Central memory CD8-positive, alpha-beta T cell (primary cell): ENCODE results near the gene COMP.

Experiments used
- ATAC-seq: fragments of 150-1000 bp; cut with Tn5 transposase; replicated peaks from 2 replicates; pipeline ENCODE4 v1.10.0; 2022; ENCODE audit warnings: mild to moderate bottlenecking, moderate FRiP score, moderate number of reproducible peaks; ENCODE audit not compliant: poor library complexity, severe bottlenecking; ENCODE audit errors: extremely low read depth
- DNase-seq, 2 donors: peaks; one replicate each; pipeline ENCODE4 v3.0.0; 2021; ENCODE audit warnings: low spot score in 2 of 2
- H3K27ac Mint-ChIP-seq: one replicate; pipeline ENCODE4 v1.8.0; 2022; ENCODE audit warnings: low read depth, mild to moderate bottlenecking, moderate library complexity, mixed read lengths
- H3K27me3 Mint-ChIP-seq: one replicate; pipeline ENCODE4 v1.8.0; 2022; ENCODE audit warnings: mixed read lengths
- H3K36me3 Mint-ChIP-seq: one replicate; pipeline ENCODE4 v1.8.0; 2022; ENCODE audit warnings: mild to moderate bottlenecking, moderate library complexity, mixed read lengths; ENCODE audit not compliant: insufficient read depth
- H3K4me1 Mint-ChIP-seq: one replicate; pipeline ENCODE4 v1.8.0; 2022; ENCODE audit warnings: mixed read lengths
- H3K4me3 Mint-ChIP-seq: one replicate; pipeline ENCODE4 v1.8.0; 2022; ENCODE audit warnings: mild to moderate bottlenecking, moderate library complexity, mixed read lengths
- H3K9me3 Mint-ChIP-seq: one replicate; pipeline ENCODE4 v1.8.0; 2022; ENCODE audit warnings: mixed read lengths

Gene COMP

GRCh38 chr19:18799389-18799970 lies 8.4 kb upstream of the COMP start:
- DNase-seq = no peak
- Mint-ChIP-seq H3K27ac (no peak overlapping the region), H3K36me3 (no peaks in the 10 kb centered on the region), H3K4me1 (no peaks in the 10 kb centered on the region), H3K27me3 (peaks cover 28% of the 10 kb centered on the region), H3K9me3 (no peaks in the 10 kb centered on the region), H3K4me3 (no peak overlapping the region)
- ATAC-seq = no peak

GRCh38 chr19:18798384-18799352 lies 7.6 kb upstream of the COMP start:
- Mint-ChIP-seq H3K4me1 (no peaks in the 10 kb centered on the region), H3K27me3 (peaks cover 32% of the 10 kb centered on the region), H3K36me3 (no peaks in the 10 kb centered on the region), H3K27ac (no peak overlapping the region), H3K4me3 (no peak overlapping the region), H3K9me3 (no peaks in the 10 kb centered on the region)
- no peak for ATAC-seq
- no peak for DNase-seq

GRCh38 chr19:18796239-18796638 lies 5.1 kb upstream of the COMP start:
- H3K9me3 Mint-ChIP-seq = no peaks in the 10 kb centered on the region
- H3K36me3 Mint-ChIP-seq = peaks cover 3% of the 10 kb centered on the region
- no peak overlapping the region for H3K27ac Mint-ChIP-seq
- no peaks in the 10 kb centered on the region for H3K4me1 Mint-ChIP-seq
- no peak for DNase-seq
- H3K27me3 Mint-ChIP-seq = peaks cover 49% of the 10 kb centered on the region
- no peak overlapping the region for H3K4me3 Mint-ChIP-seq
- ATAC-seq = no peak

- Mint-ChIP-seq H3K27ac (no peak overlapping the region), H3K27me3 (peaks cover 56% of the 10 kb centered on the region), H3K36me3 (peaks cover 3% of the 10 kb centered on the region), H3K4me1 (peaks cover 2% of the 10 kb centered on the region), H3K9me3 (no peaks in the 10 kb centered on the region), H3K4me3 (no peak overlapping the region)
- ATAC-seq (no peak), DNase-seq (no peak)
Measured at GRCh38 chr19:18795540-18795939, 4.4 kb upstream of the COMP start.

- DNase-seq (no peak), ATAC-seq (no peak)
- Mint-ChIP-seq H3K4me3 (no peak overlapping the region), H3K27ac (no peak overlapping the region), H3K36me3 (peaks cover 5% of the 10 kb centered on the region), H3K27me3 (peaks cover 65% of the 10 kb centered on the region), H3K9me3 (no peaks in the 10 kb centered on the region), H3K4me1 (peaks cover 10% of the 10 kb centered on the region)
Measured at GRCh38 chr19:18794692-18795091, 3.6 kb upstream of the COMP start.

- DNase-seq = no peak
Measured at GRCh38 chr19:18794029-18794313, 2.9 kb upstream of the COMP start.

GRCh38 chr19:18793144-18794028 lies 2.3 kb upstream of the COMP start:
- H3K27me3 Mint-ChIP-seq = peaks cover 78% of the 10 kb centered on the region
- ATAC-seq = no peak
- no peaks in the 10 kb centered on the region for H3K9me3 Mint-ChIP-seq
- no peak overlapping the region for H3K27ac Mint-ChIP-seq
- H3K4me3 Mint-ChIP-seq = no peak overlapping the region
- peaks cover 5% of the 10 kb centered on the region for H3K36me3 Mint-ChIP-seq
- DNase-seq = no peak
- peaks cover 21% of the 10 kb centered on the region for H3K4me1 Mint-ChIP-seq

More at GRCh38 chr19:18794029-18794313, 2.9 kb upstream of the COMP start:
- Mint-ChIP-seq H3K4me3 (no peak overlapping the region), H3K36me3 (peaks cover 5% of the 10 kb centered on the region), H3K9me3 (no peaks in the 10 kb centered on the region), H3K27ac (no peak overlapping the region), H3K27me3 (peaks cover 72% of the 10 kb centered on the region), H3K4me1 (peaks cover 17% of the 10 kb centered on the region)
- ATAC-seq = no peak

GRCh38 chr19:18792661-18793060 lies 1.6 kb upstream of the COMP start:
- ATAC-seq (no peak), DNase-seq (no peak)
- H3K4me1 Mint-ChIP-seq = peaks cover 23% of the 10 kb centered on the region
- H3K27me3 Mint-ChIP-seq = peaks cover 83% of the 10 kb centered on the region
- no peak overlapping the region for H3K4me3 Mint-ChIP-seq
- H3K9me3 Mint-ChIP-seq = no peaks in the 10 kb centered on the region
- H3K36me3 Mint-ChIP-seq = peaks cover 5% of the 10 kb centered on the region
- H3K27ac Mint-ChIP-seq = no peak overlapping the region

GRCh38 chr19:18791315-18791678 lies 192 bp upstream of the COMP start:
- peak overlapping the region; percentile 23 for H3K4me3 Mint-ChIP-seq
- peaks cover 33% of the 10 kb centered on the region for H3K4me1 Mint-ChIP-seq
- peaks cover 5% of the 10 kb centered on the region for H3K36me3 Mint-ChIP-seq

GRCh38 chr19:18789883-18790565 lies 1.1 kb downstream of the COMP start:
- Mint-ChIP-seq H3K4me3 (peak overlapping the region; percentile 70), H3K9me3 (no peaks in the 10 kb centered on the region), H3K27ac (no peak overlapping the region), H3K27me3 (peaks cover 98% of the 10 kb centered on the region), H3K36me3 (peaks cover 9% of the 10 kb centered on the region), H3K4me1 (peaks cover 45% of the 10 kb centered on the region)
- no peak for ATAC-seq
- DNase-seq = no peak

More at GRCh38 chr19:18791315-18791678, 192 bp upstream of the COMP start:
- no peak for DNase-seq
- no peaks in the 10 kb centered on the region for H3K9me3 Mint-ChIP-seq
- no peak overlapping the region for H3K27ac Mint-ChIP-seq
- no peak for ATAC-seq
- peaks cover 86% of the 10 kb centered on the region for H3K27me3 Mint-ChIP-seq

- Mint-ChIP-seq H3K4me1 (peaks cover 47% of the 10 kb centered on the region), H3K36me3 (peaks cover 9% of the 10 kb centered on the region), H3K27me3 (peaks cover 98% of the 10 kb centered on the region), H3K4me3 (peak overlapping the region; percentile 71), H3K9me3 (no peaks in the 10 kb centered on the region), H3K27ac (no peak overlapping the region)
- DNase-seq (no peak), ATAC-seq (no peak)
Measured at GRCh38 chr19:18789422-18789869, 1.7 kb downstream of the COMP start.
